Activated B cell treated with CpG ODN at 0.5 μM for 24 hours (primary cell): ENCODE data around the gene CDC42BPB. TPM values are rescaled to one million over a fixed set of nuclear protein-coding genes. Genes with fewer than 3 reads are reported as not detected.

Experiments used
- ATAC-seq: fragments of 200-7000 bp; cut with Tn5 transposase; one replicate; pipeline ENCODE4 v1.10.0; 2021; ENCODE audit warnings: low read depth, mild to moderate bottlenecking, moderate library complexity
- CTCF ChIA-PET: fragments of 350-600 bp; sonication (Branson Sonifier 250); formaldehyde crosslinking; loops from one replicate; lab custom pipeline; 2021; ENCODE audit warnings: antibody characterized with exemption; lab: Charles Lee
- POLR2A ChIA-PET: fragments of 350-600 bp; sonication (Branson Sonifier 250); formaldehyde crosslinking; loops from one replicate; lab custom pipeline; 2021; ENCODE audit warnings: antibody characterized with exemption; lab: Charles Lee
- DNase-seq: peaks from one replicate; pipeline ENCODE4 v3.0.0; 2022
- H3K27ac Mint-ChIP-seq: one replicate; pipeline ENCODE4 v1.8.0; 2020; ENCODE audit warnings: mixed read lengths
- H3K27me3 Mint-ChIP-seq: one replicate; pipeline ENCODE4 v1.8.0; 2021; ENCODE audit warnings: mixed read lengths
- H3K36me3 Mint-ChIP-seq: one replicate; pipeline ENCODE4 v1.8.0; 2021; ENCODE audit warnings: low read depth, mixed read lengths
- H3K4me1 Mint-ChIP-seq: one replicate; pipeline ENCODE4 v1.8.0; 2021; ENCODE audit warnings: mixed read lengths
- H3K4me3 Mint-ChIP-seq: one replicate; pipeline ENCODE4 v1.8.0; 2020; ENCODE audit warnings: mild to moderate bottlenecking, mixed read lengths
- H3K9me3 Mint-ChIP-seq: one replicate; pipeline ENCODE4 v1.8.0; 2020; ENCODE audit warnings: mixed read lengths
- intact Hi-C: fragments of 100-400 bp; cut with micrococcal nuclease; formaldehyde crosslinking; loops from one replicate; pipeline ENCODE4 v1.15.1; 2024
- total RNA-seq: library from RNA; stranded (reverse); gene quantifications from 2 replicates; pipeline ENCODE4 v1.2.3, GENCODE V29; 2022
- TF ChIP-seq, protein P1 (sequence below): fragments of 200-600 bp; IDR thresholded peaks from one replicate; pipeline ENCODE4 v1.8.0; 2022; ENCODE audit warnings: antibody characterized with exemption, mild to moderate bottlenecking

CDC42BPB gene
- total RNA-seq, 1 donor from 2014 or later: 38.5 TPM

- Mint-ChIP-seq H3K9me3 (no peaks in the 10 kb centered on the region), H3K27me3 (peaks cover 17% of the 10 kb centered on the region), H3K36me3 (no peaks in the 10 kb centered on the region), H3K27ac (no peak overlapping the region), H3K4me1 (peaks cover 36% of the 10 kb centered on the region), H3K4me3 (no peak overlapping the region)
- intact Hi-C loops: loop anchor here (2.0 to 5.0 kb wide), 2 partner anchors 18 to 228 kb away; partner anchors contain the start of genes EIF5 and TNFAIP2
- ATAC-seq: no peak
- no peak for DNase-seq
- ChIA-PET POLR2A (interaction anchor here (0.6 to 1.3 kb wide), 2 partner anchors 29 to 88 kb away, joined by 3 to 13 read pairs; no protein-coding TSS in a partner anchor), CTCF (interaction anchor here (0.6 to 3.7 kb wide), 27 partner anchors 8 to 968 kb away, joined by 3 to 58 read pairs (median 6); partner anchors contain the start of gene EXOC3L4)
- TF ChIP-seq, protein P1, sequence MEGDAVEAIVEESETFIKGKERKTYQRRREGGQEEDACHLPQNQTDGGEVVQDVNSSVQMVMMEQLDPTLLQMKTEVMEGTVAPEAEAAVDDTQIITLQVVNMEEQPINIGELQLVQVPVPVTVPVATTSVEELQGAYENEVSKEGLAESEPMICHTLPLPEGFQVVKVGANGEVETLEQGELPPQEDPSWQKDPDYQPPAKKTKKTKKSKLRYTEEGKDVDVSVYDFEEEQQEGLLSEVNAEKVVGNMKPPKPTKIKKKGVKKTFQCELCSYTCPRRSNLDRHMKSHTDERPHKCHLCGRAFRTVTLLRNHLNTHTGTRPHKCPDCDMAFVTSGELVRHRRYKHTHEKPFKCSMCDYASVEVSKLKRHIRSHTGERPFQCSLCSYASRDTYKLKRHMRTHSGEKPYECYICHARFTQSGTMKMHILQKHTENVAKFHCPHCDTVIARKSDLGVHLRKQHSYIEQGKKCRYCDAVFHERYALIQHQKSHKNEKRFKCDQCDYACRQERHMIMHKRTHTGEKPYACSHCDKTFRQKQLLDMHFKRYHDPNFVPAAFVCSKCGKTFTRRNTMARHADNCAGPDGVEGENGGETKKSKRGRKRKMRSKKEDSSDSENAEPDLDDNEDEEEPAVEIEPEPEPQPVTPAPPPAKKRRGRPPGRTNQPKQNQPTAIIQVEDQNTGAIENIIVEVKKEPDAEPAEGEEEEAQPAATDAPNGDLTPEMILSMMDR: no peak
Measured at GRCh38 chr14:103104389-103104653, 47.0 kb upstream of the CDC42BPB start.

GRCh38 chr14:103103461-103104388 is 46.4 kb upstream of the CDC42BPB start:
- DNase-seq (no peak), ATAC-seq (no peak)
- intact Hi-C loops: loop anchor here (2.0 to 5.0 kb wide), 2 partner anchors 19 to 229 kb away; partner anchors contain the start of genes EIF5 and TNFAIP2
- no peak overlapping the region for H3K4me3 Mint-ChIP-seq
- peaks cover 35% of the 10 kb centered on the region for H3K4me1 Mint-ChIP-seq
- CTCF ChIA-PET: interaction anchor here (0.9 to 3.7 kb wide), 10 partner anchors 8 to 414 kb away, joined by 4 to 58 read pairs (median 10); partner anchors contain the start of gene EXOC3L4
- TF ChIP-seq, protein P1: no peak
- peak overlapping the region; percentile 12 for H3K27ac Mint-ChIP-seq
- peaks cover 17% of the 10 kb centered on the region for H3K27me3 Mint-ChIP-seq
- no peaks in the 10 kb centered on the region for H3K36me3 Mint-ChIP-seq
- POLR2A ChIA-PET: interaction anchor here (0.6 to 1.3 kb wide), 3 partner anchors 29 to 189 kb away, joined by 3 to 13 read pairs (median 4); no protein-coding TSS in a partner anchor
- H3K9me3 Mint-ChIP-seq: no peaks in the 10 kb centered on the region

- ChIA-PET POLR2A (interaction anchor here (0.6 kb wide), 1 partner anchor 385 kb away, joined by 4 read pairs; no protein-coding TSS in a partner anchor), CTCF (no interaction called here)
- Mint-ChIP-seq H3K4me1 (peaks cover 32% of the 10 kb centered on the region), H3K27ac (no peak overlapping the region), H3K4me3 (no peak overlapping the region), H3K9me3 (no peaks in the 10 kb centered on the region), H3K27me3 (peaks cover 17% of the 10 kb centered on the region), H3K36me3 (no peaks in the 10 kb centered on the region)
- DNase-seq (no peak), ATAC-seq (no peak)
- intact Hi-C loops: loop anchor here (5.0 kb wide), 1 partner anchor 230 kb away; the partner anchor contains the start of gene EIF5
- TF ChIP-seq, protein P1: no peak
Measured at GRCh38 chr14:103102689-103103260, 45.4 kb upstream of the CDC42BPB start.

GRCh38 chr14:103101963-103102688 is 44.8 kb upstream of the CDC42BPB start:
- ChIA-PET POLR2A (no interaction called here), CTCF (no interaction called here)
- peaks cover 32% of the 10 kb centered on the region for H3K4me1 Mint-ChIP-seq
- H3K4me3 Mint-ChIP-seq: no peak overlapping the region
- no peak for ATAC-seq
- TF ChIP-seq, protein P1: no peak
- no peaks in the 10 kb centered on the region for H3K9me3 Mint-ChIP-seq
- H3K27ac Mint-ChIP-seq: no peak overlapping the region
- DNase-seq: no peak
- intact Hi-C loops: loop anchor here (5.0 kb wide), 1 partner anchor 230 kb away; the partner anchor contains the start of gene EIF5
- no peaks in the 10 kb centered on the region for H3K36me3 Mint-ChIP-seq
- H3K27me3 Mint-ChIP-seq: peaks cover 18% of the 10 kb centered on the region
